ENCODE results near the gene DISP3.

The DISP3 gene

DNA sequence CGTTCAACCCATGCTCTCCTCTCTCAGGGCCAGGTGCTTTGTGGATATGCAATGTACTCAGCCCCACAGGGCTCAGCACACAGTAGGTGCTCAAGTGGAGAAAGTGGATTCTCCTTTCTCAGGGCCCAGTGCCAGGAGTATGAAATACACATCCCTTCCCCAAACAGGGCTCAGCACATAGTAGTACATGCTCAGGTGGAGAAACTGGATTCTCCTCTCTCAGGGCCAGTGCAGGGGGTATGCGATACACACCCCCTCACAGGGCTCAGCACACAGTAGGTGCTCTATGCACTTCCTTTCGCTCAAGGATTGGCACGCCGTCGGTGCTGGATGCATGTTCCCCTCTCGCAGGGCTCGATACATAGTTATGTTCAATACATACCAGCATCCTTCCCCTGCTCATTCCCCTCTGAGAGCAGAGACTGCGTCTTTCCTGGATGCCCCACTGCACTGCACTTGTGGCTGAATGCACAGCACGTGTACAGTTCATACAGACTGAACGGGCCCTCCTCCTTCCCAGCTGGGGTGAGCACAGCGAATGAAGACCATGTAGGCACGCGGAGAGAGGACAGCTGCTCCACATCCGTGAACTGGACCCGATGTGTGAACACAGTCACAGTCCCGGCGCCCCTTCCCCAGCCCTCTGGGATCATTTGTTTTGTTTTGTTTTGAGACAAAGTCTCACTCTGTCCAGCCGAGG, 16.6 kb upstream of the DISP3 start:
- DNase-seq: no peak

DNA sequence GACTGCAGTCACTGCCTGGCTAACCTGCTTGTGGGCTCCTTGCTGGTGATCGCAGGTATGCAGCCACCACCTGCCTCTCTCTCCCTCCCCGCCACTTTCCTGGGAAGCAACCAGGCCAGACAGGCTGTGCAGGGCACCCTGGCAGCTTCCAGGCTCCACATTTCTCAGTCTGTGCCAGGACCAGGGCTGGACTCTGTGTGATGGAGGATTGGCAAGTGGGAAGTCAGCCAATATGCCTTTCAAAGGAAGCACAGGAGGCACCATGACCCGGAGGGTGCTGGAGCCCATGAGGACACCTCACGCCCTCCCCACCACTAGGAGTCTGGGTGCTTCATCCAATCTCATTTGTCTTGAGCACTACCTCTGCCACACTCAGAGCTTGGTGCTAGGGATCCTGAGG, 15.8 kb upstream of the DISP3 start:
- DNase-seq: no peak

DNA sequence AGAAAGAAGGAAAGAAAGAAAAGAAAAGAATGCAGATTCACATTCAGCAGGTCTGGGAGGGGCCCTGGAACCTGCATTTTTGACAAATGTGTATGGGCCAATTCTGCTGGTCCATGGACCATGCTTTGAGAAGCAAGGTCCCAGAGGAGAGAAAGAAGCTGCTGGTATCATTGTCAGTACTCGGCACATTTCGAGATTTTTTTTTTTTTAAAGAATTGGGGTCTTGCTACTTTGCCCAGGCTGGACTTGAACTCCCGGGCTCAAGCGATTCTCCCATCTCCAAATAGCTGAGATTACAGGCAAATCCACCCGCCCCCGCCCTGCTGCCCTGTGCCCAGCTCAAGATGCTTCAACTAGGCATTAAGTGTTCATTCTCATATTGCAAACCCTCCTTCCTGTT, 13.6 kb upstream of the DISP3 start:
- no peak for DNase-seq

DNA sequence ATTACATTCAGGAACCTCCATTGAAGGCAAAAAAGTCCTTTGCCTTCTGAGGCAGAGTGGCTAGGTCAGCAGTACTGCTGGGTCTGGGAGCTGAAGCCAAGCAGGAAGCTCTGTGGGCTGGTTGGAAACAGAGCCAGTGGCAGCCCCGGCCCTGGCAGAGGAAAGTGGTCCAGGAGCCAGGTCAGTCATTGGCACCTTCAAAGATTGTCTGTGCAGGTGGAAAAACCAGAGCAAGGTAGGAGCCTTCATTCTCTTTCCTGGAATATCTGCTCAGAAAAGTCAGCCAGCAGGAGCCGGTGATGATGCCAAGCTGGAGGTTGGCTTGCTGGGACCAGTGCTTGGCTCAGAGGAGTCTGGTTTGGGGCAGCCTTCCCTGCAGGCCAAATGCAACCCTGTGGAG, 12.5 kb upstream of the DISP3 start:
- no peak for DNase-seq

DNA sequence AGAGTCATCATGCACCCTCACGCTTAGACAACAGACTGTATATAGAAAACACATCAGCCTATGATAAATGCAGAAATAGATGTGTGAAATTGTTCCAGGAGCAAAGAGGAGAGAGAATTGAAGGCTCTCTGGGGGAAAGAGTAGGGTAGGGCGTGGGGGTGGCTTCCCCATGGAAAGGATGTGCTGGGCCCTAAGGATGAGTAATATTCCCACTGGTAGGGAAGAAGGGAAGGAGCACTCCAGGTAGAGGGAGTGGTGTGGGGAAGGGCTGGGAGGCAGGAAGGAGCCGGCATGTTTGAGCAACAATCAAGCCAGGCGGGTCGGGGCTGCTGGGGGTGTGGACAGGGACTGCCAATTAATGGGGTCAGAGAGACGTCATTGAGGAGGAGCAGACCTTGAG, 10.1 kb upstream of the DISP3 start:
- DNase-seq: no peak

DNA sequence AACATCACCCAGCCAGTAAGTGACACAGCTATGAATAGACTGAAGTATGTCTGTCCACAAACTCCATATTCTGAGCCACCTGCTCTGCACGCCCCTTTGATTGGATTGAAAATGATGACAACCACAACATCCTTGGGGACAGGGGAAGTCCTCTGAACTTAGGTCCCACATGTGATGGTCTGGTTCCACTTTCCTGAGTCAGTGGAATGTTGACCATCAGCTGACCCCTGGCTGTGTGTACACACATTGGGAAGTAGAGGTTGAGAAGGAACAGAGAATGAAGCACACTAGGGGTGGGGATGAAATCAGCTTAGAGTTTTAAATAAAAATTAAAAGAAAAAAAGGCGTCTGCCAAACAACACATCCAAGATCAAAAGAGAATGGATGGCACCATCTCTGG, 8.0 kb upstream of the DISP3 start:
- DNase-seq: no peak

DNA sequence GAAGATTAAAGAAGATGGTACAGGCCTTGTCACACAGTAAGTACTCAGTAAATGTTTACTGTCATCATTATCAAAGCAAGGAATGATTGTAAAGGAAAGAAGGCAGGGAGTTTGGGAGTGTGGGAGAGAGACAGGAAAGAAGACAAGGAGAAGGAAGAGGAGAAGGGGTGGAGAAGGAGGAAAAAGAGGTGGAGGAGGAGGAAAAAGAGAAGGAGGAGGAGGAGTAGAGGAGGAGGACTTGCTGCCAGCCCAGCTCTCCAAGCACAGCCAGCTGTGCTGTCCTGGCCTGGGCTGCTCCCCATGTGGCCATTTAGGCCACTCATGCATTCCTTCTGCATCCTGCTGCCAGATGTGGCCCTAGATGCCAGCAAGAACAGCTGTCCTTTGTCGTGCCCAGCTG, 7.5 kb upstream of the DISP3 start:
- no peak for DNase-seq

DNA sequence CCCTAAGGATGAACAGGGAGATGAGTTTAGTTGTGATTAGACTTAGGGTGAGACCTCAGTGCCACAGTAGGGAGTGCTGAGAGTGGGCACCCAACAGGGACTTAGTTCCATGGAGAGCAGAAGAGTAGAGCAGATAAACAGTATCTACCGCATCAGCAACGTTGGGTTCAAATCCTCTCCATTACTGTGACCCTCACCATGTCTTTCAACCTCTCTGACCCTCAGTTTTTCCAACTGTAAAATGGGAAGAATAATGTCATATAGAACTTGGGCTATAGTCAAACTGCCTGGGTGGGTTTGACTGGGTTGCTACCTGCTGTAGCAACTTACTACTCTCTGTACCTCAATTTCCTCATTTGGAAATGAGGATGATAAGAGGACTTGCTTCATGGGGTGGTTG, 6.7 kb upstream of the DISP3 start:
- DNase-seq: no peak

DNA sequence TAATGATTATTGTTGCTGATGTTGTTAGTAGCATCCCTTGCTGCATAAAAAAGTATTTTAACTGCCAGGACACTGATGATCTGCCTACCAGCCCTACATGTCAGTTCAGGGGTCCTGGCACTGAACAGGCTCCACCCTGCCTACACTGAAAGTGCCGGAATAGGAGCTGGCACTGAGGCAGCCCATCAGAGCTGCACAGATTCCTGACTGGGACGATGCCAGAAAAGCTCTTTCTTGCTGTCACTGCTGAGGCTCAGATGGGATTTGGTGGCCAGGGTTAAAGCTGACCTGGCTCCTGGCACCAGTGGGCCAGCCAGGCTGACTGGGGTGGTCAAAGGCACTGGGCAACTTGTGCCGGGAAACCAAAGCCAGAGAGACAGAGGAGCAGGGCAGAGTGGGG, 6.2 kb upstream of the DISP3 start:
- no peak for DNase-seq

DNA sequence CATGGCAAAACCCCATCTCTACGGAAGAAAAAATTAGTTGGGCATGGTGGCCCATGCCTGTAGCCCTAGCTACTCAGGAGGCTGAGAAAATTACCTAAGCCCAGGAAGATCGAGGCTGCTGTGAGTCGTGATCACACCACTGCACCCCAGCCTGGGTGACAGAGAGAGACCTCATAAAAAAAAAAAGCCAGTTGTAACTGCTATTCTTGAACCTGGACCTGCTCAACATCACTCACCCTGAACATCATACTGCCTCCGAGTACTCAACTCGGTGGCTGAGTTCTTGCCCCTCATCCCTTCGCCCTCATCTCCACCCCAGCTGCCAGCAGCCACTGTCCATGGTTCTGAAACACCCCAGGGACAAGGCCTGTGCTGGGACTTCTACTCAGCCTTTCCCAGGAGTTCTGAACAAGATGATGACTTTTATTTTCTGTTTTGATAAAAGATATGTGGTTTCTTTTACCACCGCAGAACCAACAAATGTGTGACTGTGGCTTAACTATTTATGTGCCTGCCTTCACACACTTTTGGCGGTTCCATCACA, 5.4 kb upstream of the DISP3 start:
- no peak for DNase-seq

DNA sequence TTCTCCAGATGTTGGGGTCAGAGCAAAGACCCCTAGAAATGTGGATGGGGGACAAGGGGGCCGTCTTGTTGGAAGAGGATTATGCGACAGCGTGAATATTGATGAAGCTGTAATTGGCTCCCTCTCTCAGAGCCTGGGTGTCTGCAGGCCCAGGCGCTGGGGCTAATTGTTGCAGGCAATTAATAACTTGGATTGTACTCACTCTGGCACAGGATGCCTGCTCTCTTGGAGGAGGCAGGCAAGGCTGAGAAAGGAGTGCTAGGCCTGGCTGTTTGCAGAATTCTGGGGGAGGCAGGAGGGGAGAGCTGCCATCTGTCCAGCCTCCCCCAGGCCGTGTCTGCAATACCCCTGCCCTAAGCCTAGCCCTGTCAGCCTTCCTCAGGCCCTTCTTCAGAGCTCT, 4.1 kb upstream of the DISP3 start:
- DNase-seq: no peak

DNA sequence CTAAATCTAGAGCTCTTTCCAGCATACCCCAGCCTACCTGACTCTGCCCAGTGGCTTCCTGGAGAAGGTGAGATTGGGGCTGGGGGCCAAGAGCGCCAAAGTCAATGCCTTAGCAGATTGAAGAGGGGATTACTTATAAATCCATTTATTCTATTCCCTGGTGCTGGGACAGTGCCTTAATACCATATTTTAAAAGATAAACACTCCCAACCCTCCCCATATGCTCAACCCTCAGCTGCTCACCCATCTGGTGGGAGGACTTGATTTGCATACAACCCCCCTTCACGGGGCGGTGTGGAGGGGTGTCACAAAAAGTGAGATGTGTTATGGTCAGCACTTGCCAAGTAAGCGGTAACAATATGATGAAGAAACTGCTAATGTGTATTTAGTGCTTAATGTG, 3.2 kb upstream of the DISP3 start:
- no peak for DNase-seq

DNA sequence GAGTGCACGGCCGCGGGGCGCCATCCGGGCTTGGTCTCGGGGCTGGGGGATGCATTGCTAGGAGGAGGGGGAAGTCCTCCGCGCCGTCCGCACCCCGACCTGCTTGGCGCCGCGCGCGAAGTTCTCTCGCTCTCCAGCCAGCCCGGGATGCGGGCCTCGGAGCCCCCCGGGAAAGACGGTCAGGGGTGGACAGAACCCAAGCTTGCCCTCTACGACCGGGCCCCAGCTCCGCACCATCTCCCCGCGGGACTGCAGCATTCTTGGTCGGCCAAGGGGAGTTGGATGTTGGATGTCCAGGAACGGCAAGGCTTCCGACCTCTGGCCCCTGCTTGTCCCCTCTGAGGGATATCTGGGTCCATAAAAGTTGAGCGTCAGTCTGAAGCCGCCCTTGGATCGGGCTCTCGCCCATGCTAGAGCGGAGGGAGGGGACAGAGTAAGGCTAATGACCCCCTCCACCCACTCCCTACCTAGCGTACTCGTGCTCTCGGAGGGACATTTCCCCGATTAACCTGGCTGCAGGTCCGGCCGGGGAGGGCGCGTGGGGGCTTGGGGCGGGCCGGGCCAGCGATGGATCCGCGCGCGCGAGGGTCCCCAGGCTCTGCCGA, 522 bp downstream of the DISP3 start:
- DNase-seq: no peak

DNA sequence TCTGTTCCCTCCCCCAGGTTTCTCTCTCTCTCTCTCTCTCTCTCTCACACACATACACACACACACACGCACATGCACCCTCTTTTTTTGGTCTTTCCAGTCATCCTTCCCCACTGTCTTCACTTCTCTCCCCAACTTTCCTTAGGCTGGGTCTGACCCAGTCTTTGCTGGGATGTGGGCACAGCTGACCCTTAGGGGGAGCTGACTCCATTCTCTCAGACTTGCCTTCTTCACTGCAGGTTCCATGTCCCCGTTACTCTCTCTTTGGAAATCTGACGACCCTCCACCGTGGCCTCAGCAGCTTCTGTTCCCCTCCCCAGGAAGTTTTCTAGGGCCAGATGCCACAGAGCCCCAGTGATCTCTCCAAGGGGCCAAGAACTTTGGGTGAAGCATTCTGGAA, 2.1 kb downstream of the DISP3 start:
- no peak for DNase-seq

DNA sequence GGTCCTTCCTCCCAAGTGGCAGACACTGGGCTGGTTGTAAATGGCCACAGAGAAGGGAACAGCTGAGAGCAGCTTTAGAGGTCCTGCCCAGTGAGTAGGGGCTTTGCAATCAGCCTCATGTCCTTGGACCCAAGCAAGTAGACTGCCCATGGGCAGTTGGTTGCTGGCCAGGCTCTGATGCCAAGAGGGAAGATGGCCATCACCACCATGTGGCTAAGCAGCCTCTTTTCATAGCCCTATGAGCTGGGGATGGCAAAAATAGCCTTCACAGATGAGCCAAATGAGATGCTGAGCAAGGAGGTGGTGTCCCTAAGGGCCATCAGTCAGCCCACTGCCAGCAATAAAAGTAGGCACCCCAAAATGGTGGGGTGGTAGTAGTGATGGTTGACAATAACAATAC, 3.2 kb downstream of the DISP3 start:
- no peak for DNase-seq

DNA sequence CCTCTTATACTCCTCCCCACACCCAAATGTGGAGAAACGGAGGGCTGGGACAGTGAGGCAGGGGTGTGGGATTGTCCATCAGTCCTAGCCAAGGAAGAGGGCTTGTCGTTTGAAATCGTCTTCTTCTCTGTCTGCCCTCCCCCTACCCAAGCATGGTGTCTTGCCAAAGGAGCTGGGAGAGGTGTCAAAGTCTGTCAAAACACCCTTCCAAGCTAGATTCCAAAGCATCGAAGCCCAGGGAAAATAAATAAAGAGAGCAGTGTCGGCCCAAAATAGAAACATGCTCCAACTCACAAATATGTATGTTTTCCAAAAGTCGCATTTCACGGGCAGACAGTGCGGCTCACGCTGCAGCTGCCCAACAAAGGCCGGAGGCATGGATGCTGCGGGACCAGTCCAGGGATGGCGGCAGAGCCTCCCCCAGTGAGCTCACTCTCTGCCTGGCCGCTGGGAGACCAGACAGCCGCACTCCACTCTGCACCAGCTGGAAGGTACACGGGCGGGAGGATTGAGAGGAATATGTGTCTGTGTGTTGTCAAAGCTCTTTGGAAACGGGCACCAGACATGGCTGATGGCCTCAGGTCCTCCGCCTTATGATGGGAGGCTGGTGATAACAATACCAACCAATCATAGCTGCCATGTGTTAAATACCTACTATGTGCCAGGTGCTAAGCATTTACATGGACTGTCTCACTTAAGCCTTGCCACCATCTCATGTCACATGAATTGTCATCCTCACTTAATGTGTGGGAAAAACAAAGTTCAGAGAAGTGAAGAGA, 3.9 kb downstream of the DISP3 start:
- no peak for DNase-seq

DNA sequence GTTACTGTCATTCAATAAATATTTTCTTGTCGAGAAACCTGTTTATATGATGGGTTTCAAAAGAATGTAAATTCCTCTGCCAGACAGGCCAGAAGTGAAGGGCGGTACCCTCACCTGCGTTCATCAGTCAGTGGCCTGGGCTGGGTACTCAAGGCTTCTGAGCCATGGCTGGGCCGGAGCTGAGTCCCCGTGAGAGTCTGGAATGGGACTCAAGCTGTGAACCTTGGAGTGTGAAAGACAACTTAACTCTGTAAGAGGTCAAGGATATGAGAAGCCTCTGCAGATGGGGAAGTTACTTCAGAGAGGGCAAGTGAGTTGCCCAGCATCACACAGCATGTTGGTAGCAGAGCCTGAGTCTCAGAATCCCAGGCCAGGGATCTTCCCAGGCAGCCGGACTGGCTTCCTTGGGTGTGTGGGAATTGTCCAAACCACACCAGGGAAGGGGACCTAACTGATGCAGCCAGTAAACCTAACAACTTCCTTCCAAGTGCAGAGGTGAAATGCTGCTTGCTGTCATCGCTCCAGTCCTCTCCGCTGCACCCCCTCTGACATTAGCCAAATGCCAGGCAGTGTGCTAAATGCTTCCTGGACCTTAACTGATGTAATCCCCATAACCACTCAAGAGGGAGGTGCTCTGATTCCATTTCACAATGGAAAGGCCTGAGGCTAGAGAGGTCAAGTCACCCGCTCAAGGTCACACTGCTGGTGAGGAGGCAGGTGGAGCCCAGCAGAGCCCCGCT, 4.8 kb downstream of the DISP3 start:
- peak; percentile 84 for DNase-seq

DNA sequence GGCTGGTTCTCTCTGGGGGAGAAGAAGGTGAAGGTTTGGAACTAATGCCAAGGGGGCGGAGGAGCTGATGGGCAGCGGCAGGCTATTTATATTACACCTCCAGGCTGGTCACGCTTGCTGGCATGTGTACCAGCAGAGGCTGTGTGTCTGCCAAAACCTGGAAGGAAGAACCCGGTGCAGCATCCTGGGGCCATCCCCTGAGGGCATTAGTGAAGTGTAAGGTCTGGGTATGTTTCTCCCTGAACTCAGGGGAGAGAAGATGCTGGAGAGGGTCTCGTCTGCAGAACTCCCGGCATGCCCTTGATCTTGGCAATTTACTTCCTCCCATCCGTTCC, 5.3 kb downstream of the DISP3 start:
- peak; percentile 84 for DNase-seq

DNA sequence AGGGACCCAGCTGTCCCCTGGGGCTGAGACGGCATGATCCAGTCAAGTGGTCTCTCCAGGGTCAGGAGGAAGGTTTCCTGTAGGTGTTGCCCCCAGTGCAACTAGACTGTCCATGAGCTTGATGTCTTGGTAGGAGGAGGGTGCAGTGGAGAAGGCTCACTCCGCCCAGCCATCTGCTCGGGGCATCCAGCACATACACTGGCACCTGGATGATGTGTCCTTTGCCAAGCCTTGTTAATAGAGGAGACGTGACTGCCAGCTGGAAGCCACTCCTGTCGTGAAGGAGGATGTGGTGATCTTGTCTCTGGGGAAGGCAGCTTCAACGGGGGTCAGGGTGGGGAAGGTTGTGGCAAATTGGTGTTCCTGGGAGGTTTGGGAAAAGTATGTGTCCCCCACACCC, 6.2 kb downstream of the DISP3 start:
- DNase-seq: peak; percentile 21

DNA sequence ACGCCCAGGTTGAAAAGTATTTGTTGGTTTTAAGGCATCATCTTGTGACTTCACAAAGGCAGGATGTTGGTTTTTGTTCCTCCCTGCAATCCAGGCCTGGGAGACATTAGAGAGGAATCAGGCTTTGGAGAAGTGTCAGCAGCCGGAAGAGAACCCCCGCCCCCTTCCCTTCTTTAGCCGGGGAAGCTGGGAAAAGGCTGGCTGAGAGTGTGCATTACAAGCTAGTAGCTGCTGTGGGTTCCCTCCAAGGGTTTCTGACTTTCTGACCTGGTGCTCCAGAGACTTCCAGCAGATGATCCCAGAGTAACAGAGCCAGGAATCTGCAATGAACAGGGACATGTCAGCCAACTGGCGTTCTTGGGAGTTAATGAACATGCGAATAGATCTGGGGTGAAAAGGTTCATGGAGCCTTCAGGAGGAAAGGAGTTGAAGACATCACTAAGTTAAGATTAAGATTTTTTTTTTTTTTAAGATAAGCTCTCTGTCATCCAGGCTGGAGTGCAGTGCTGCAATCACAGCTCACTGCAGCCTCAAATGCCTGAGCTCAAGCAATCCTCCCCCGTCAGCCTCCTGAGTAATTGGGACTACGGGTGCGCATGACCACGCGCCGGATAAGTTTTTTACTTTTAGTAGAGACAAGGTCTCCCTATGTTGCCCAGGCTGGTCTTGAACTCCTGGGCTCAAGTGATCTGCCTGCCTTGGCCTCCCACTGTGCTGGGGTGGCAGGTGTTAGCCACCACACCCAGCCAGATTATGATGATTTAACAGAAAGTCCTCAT, 7.5 kb downstream of the DISP3 start:
- no peak for DNase-seq

DNA sequence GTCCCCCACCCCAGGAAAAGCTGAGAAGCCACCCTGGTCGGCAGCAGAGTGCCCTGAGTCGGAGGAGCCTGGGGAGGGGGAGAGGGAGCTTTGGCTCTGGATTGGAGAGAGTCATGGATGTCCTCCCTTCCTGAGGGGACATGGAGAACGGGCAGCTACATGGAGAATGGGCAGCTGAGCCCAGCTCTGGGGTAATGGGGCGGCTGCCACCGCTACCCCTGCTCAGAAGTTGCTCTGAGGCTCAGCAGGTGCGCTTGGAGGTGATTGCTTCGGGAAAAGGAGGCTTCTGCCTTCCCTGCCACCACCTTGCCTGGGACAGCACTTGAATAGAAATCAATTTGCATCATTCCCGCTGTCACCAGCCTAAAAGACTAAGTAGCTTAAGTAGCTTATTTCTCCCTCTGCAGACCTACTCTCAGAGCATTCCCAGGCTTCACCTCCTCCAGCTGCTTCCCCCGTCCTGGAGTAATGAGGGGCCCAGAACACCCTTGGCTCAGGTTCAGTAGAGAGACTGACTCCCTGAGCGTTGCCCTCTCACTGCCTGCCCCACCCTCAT, 8.3 kb downstream of the DISP3 start:
- no peak for DNase-seq

DNA sequence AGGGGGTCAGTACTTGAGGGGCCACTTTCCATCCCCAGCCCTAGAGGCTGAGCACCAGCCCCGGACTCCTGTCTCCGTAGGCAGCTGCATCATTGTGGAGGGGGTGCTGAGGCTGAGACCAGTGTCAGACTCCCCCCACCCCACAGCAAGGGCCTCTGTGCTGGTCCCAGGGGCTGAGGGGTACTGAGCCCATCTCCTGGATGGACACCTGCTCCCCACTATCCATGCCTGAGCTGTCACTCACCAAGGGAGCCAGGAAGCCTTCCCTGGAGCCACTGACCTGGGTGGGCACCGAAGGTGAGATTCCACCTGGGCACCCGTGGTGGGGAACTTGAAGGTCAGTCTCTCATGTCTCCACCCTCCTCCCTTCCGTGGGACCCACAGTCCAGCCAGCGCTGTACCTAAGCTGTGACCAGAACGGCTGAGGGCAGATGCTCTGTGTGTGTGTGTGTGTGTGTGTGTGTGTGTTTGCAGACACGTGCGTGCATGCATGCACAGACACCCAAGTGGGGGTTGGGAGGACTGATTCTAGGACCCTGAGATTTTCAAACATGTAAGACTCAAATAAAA, 9.3 kb downstream of the DISP3 start:
- DNase-seq: no peak

Data from NCI-H2029 (cell line).